GM12878 (cell line): ENCODE measurements around the gene ERC1. TPM values are rescaled to one million over a fixed set of nuclear protein-coding genes. Genes with fewer than 3 reads are reported as not detected.

Experiments
- ATAC-seq: fragments of 200-7000 bp; cut with Tn5 transposase; 3 replicates; pipeline ENCODE4 v1.9.1; 2020; ENCODE audit warnings: mild to moderate bottlenecking, moderate library complexity
- BruUV-seq: library from RNA; stranded (reverse); fragments of 400-500 nt; replicated peaks from 2 replicates; lab custom pipeline; 2021; lab: Mats Ljungman, UMichigan
- CTCF ChIA-PET: fragments of 300-600 bp; sonication (Branson Sonifier 250); formaldehyde crosslinking; extraction: SDS; loops from one replicate; lab custom pipeline; 2021; ENCODE audit warnings: inconsistent platforms; lab: Yijun Ruan, JAX
- POLR2A ChIA-PET: fragments of 350-600 bp; formaldehyde crosslinking; extraction: SDS; loops from one replicate; lab custom pipeline; 2021; ENCODE audit warnings: inconsistent platforms; lab: Charles Lee
- RAD21 ChIA-PET: fragments of 300-600 bp; sonication (Branson Sonifier 250); formaldehyde crosslinking; loops from one replicate; lab custom pipeline; 2023; ENCODE audit warnings: antibody characterized with exemption; ENCODE audit not compliant: unreplicated experiment; lab: Charles Lee
- SMC1A ChIA-PET: fragments of 300-600 bp; sonication (Branson Sonifier 250); formaldehyde crosslinking; loops from one replicate; lab custom pipeline; 2023; ENCODE audit not compliant: unreplicated experiment, uncharacterized antibody; lab: Charles Lee
- DNase-seq: peaks from one replicate; pipeline ENCODE4 v3.0.0-alpha.2; 2011; ENCODE audit warnings: low read depth, low spot score
- FAIRE-seq: peaks from 3 replicates; lab custom pipeline; 2011; peaks lifted over from hg19 to GRCh38; lab: Jason Lieb, UNC
- H2AFZ ChIP-seq: 2 replicates; pipeline ENCODE4 v1.6.0; 2011; ENCODE audit warnings: low read depth, low read length, control low read depth; ENCODE audit not compliant: control insufficient read depth
- H3K27ac ChIP-seq: 2 replicates; pipeline ENCODE4 v1.5.1; 2011; ENCODE audit warnings: control low read depth; ENCODE audit not compliant: control insufficient read depth, insufficient read depth
- H3K27me3 ChIP-seq, 2 experiments: replicated peaks in 1 of 2; 2 replicates each; pipeline versions ENCODE4 v1.6.0 to v1.6.1; 2011; ENCODE audit warnings: low read length in 1 of 2; ENCODE audit not compliant: control insufficient read depth in 2 of 2, insufficient read depth in 2 of 2
- H3K36me3 ChIP-seq, 2 experiments: 2 replicates each; pipeline ENCODE4 v1.5.1; 2011; ENCODE audit warnings: low read length in 1 of 2; ENCODE audit not compliant: control insufficient read depth in 2 of 2, insufficient read depth in 2 of 2
- H3K4me1 ChIP-seq: 2 replicates; pipeline ENCODE4 v1.6.1; 2011; ENCODE audit warnings: mild to moderate bottlenecking, low read length, moderate library complexity, mixed read lengths; ENCODE audit not compliant: control insufficient read depth, insufficient read depth
- H3K4me2 ChIP-seq: 2 replicates; pipeline ENCODE4 v1.6.0; 2011; ENCODE audit warnings: control low read depth; ENCODE audit not compliant: control insufficient read depth, insufficient read depth
- H3K4me3 ChIP-seq: fragments of 200-600 bp; sonication (generic); 2 replicates; pipeline ENCODE4 v1.5.1; 2016
- H3K79me2 ChIP-seq: 2 replicates; pipeline ENCODE4 v1.6.0; 2011; ENCODE audit warnings: low read length; ENCODE audit not compliant: control insufficient read depth, insufficient read depth
- H3K9ac ChIP-seq: 2 replicates; pipeline ENCODE4 v1.8.0; 2011; ENCODE audit warnings: low read length, control low read depth, mixed read lengths; ENCODE audit not compliant: control insufficient read depth, insufficient read depth
- H3K9me3 ChIP-seq: replicated peaks from 3 replicates; pipeline ENCODE4 v1.5.1; 2011; ENCODE audit warnings: mild to moderate bottlenecking, low read length; ENCODE audit not compliant: control insufficient read depth, insufficient read depth
- H4K20me1 ChIP-seq: 2 replicates; pipeline ENCODE4 v1.6.0; 2011; ENCODE audit not compliant: control insufficient read depth, insufficient read depth
- ELK1 ChIP-seq: IDR thresholded peaks from 2 replicates; pipeline ENCODE4 v1.6.1; 2012; ENCODE audit warnings: low read depth, low read length, improper control_type of control experiment
- HSF1 ChIP-seq: fragments of 150-350 bp; IDR thresholded peaks from 2 replicates; pipeline ENCODE4 v1.6.1; 2014; ENCODE audit warnings: mild to moderate bottlenecking, low read depth, low read length
- PAX8 ChIP-seq: fragments of 450-650 bp; IDR thresholded peaks from 2 replicates; pipeline ENCODE4 v1.6.1; 2017; ENCODE audit warnings: mild to moderate bottlenecking, moderate library complexity
- RB1 ChIP-seq: fragments of 450-650 bp; formaldehyde crosslinking; IDR thresholded peaks from 2 replicates; pipeline ENCODE4 v1.6.1; 2017; ENCODE audit warnings: mild to moderate bottlenecking, borderline replicate concordance
- ZNF384 ChIP-seq: IDR thresholded peaks from 2 replicates; pipeline ENCODE4 v1.6.1; 2012; ENCODE audit warnings: low read depth, mild to moderate bottlenecking, low read length, improper control_type of control experiment, borderline replicate concordance
- ZNF622 ChIP-seq: fragments of 450-650 bp; IDR thresholded peaks from 2 replicates; pipeline ENCODE4 v1.6.1; 2017; ENCODE audit warnings: mild to moderate bottlenecking, inconsistent platforms
- whole genome bisulfite sequencing: methylation state at CpG from one replicate; pipeline ENCODE4 v1.1.6; 2016; ENCODE audit warnings: low lambda C conversion rate; ENCODE audit not compliant: insufficient replicate concordance, insufficient coverage; ENCODE audit errors: missing lambda C conversion rate; 5-methylcytosine and 5-hydroxymethylcytosine counted together
- in situ Hi-C: fragments of 300-500 bp; cut with MboI; formaldehyde crosslinking; loops from 9 replicates; pipeline ENCODE4 v1.14.3; 2018; ENCODE audit warnings: mixed read lengths
- intact Hi-C: fragments of 100-400 bp; cut with micrococcal nuclease; formaldehyde crosslinking; loops from one replicate; pipeline ENCODE4 v1.14.2; 2022; ENCODE audit not compliant: unreplicated experiment
- polyA plus RNA-seq, 11 experiments: library from polyadenylated mRNA; depleted of rRNA in 4 of 11; unstranded in 6 of 11; stranded (reverse) in 5 of 11; fragments of >200 nt; fragmentation: Nextera tagmentation in 4 of 11; fragmentation: Illumina TruSeq in 1 of 11; extraction: Ambion mirVana in 4 of 11; extraction: Trizol in 1 of 11; gene quantifications; 1 replicate in 1 of 11; 2 replicates in 10 of 11; pipeline versions ENCODE4 v1.2.1 to v1.2.3, GENCODE V29; 2011 to 2016; ENCODE audit warnings: inconsistent platforms in 2 of 11, missing spikeins in 2 of 11, low read depth in 1 of 11
- total RNA-seq, 4 experiments: library from RNA; depleted of rRNA in 3 of 4; stranded (reverse); fragments of >200 nt in 3 of 4; fragmentation: Illumina TruSeq in 1 of 4; extraction: Trizol in 1 of 4; gene quantifications; 2 replicates each; pipeline versions ENCODE4 v1.2.1 to v1.2.3, GENCODE V29; 2013 to 2021

ERC1 gene
- total and polyA plus RNA-seq, 10 of the 15 experiments (the other 5 are each of a cell fraction or from before 2014, with no cell fraction given) = 0.75 to 8.0 (median 5.0) TPM

- WGBS = 69% methylated on average over 11 of the region's 11 CpGs
- ChIA-PET CTCF (interaction anchor here (0.7 kb wide), 1 partner anchor 270 kb away, joined by 3 read pairs; no protein-coding TSS in a partner anchor), SMC1A (interaction anchor here (1.6 kb wide), 2 partner anchors 16 to 425 kb away, joined by 3 to 4 read pairs; no protein-coding TSS in a partner anchor), RAD21 (interaction anchor here (1.0 kb wide), 2 partner anchors 44 to 421 kb away, joined by 3 to 4 read pairs; no protein-coding TSS in a partner anchor), POLR2A (no interaction called here)
- no peak overlapping the region for H2AFZ ChIP-seq
- DNase-seq (no peak), FAIRE-seq (no peak), ATAC-seq (no peak)
- no peaks in the 10 kb centered on the region for H3K9me3 ChIP-seq
- TF ChIP-seq PAX8 (no peak), ZNF384 (no peak), RB1 (no peak), HSF1 (no peak), ZNF622 (no peak), ELK1 (no peak)
- H3K36me3 ChIP-seq = no peaks in the 10 kb centered on the region
- no TSS peak for BruUV-seq
- intact Hi-C loops = no loop called here
- peaks cover 11% of the 10 kb centered on the region for H3K79me2 ChIP-seq
- H3K27me3 ChIP-seq = no peaks in the 10 kb centered on the region
- H4K20me1 ChIP-seq = no peaks in the 10 kb centered on the region
- no peak overlapping the region for H3K27ac ChIP-seq
- no peak overlapping the region for H3K4me2 ChIP-seq
- no peak overlapping the region for H3K4me3 ChIP-seq
- no peak overlapping the region for H3K9ac ChIP-seq
- peaks cover 11% of the 10 kb centered on the region for H3K4me1 ChIP-seq
- in situ Hi-C loops = no loop called here
Measured at GRCh38 chr12:1539135-1539534, 548.1 kb downstream of the ERC1 start.
